ENCODE results near the gene PLPP3.

The PLPP3 gene

DNA sequence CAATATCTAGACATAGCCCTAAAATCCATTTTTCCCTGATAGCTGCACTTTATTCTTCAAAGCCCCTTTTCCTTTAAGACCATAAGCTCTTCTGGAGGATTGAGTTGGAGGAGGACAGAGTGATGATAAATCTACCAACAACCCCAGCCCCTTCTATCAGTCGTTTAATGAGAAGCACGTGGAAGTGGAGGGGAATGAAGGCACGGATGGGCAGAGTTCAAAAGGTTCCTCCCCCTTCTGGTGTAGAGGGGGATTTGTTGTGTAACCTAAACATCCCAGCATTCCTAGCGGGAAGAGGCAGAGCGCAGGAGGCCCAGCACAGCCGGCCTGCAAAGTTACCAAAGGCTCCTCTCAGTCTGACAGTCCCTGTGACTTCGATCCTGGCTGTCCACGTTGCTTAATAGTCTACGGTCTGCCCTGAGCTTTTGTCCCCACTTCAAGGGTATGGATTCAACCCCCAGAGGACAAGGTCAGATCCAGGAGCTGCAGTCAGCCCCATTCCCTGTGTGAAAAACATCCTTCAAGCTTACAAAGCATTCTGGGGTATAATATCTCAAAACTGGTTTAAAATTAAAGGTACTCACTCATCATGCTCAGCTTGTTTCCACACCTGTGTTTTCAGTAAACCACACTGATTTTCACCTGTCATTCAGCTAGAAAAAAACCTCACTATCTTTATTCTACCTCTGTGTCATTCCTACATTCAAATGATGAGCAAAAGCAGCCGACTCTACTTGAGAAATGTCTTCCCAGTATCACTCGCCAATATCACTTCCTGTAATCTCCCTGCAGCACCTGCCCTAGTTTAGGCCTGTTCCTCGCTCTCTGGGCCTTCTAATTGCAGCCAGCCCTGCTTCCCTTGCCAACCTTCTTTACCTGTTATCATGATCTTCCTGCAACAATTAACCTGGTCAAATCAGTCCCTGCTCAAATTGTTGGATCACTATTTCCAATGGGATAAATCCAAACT lies 117.9 kb downstream of the PLPP3 start:
- no peak for DNase-seq (ENCODE audit: low read depth)

DNA sequence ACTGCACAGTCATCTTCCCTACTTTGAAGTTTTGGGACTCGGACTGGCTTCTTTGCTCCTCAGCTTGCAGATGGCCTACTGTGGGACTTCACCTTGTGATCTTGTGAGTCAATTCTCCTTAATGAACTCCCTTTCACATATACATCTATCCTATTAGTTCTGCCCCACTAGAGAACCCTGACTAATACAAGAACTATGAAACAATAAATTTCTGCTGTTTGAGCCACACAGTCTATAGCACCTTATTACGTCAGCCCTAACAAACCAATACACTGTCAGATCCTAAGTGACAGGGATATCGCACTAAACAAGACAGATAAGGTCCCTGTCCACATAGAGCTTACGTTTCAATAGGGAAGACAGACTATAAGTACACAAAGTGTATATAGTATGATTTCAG lies 120.1 kb downstream of the PLPP3 start:
- DNase-seq (ENCODE audit: low read depth): no peak

GRCh38 chr1:56457756-56458375 lies 121.5 kb downstream of the PLPP3 start:
- DNase-seq (ENCODE audit: low read depth): no peak

- no peak for DNase-seq (ENCODE audit: low read depth)
Observed at GRCh38 chr1:56456435-56457101, 122.8 kb downstream of the PLPP3 start.

- DNase-seq (ENCODE audit: low read depth): no peak
Observed at GRCh38 chr1:56453417-56454078, 125.8 kb downstream of the PLPP3 start.

GRCh38 chr1:56453016-56453415 lies 126.3 kb downstream of the PLPP3 start:
- no peak for DNase-seq (ENCODE audit: low read depth)

DNA sequence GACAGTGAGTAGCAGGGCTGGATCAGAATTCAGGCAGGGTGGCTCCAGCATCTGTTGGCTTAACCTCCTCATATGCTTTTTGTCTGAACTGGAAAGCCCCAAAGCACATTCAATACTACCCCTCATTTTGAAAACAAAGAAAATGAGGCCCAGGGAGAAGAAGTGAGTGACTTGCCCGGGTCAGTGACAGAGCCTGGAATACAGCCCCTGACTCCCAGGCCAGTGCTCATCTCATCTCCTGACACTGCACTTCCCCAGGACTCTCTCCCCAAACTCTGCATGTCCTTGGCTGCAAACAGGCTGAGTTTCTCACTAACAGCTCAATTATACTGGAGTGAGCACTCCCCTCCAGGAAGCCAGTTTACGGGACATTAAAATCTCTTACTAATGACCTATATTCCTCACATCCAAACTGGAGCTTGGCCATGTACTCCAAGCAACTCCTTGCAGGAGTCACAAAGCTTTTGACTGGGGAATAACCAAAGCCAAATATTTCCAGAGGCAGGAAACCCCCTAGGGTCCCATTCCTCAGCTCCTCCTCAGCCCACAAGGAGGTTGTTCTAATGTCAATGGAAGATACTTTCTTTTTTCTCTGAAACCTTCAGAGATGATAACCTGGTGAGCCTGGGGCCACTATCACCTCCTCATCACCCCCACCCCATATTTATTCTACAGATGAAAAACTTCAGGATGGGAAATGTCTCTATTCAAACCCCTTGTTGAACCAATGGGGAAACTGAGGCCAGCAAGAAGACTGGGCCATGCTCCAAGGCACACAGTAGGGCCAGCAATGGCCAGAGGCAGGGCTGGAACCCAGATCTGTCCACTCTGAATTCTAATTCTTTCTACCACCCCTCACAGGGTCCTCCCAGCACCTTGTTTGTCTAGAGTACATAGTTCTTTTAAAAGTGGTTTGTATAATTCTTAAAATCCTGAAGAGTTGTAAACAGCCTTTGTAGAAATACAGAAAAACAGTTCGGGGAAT lies 127.0 kb downstream of the PLPP3 start:
- DNase-seq (ENCODE audit: low read depth): no peak

DNA sequence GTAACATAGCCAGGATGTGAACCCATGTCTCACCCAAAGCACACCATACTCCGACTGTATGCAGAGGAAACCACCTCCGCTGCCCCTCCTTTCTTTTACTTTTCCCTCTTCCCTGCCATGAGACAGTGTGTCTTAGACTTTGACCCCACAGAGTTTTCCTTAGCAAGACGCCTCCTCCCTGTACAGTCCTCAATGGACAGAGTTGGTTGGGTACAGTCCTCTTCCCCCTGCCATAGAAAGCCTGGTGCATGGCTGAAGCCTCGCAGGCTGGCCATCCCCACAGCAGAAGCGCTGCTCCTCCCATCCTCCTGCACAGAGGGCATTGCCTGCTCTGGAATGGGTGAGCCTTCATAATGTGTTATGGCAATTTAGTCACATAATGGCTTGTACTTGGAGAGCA lies 127.9 kb downstream of the PLPP3 start:
- DNase-seq (ENCODE audit: low read depth): no peak

DNA sequence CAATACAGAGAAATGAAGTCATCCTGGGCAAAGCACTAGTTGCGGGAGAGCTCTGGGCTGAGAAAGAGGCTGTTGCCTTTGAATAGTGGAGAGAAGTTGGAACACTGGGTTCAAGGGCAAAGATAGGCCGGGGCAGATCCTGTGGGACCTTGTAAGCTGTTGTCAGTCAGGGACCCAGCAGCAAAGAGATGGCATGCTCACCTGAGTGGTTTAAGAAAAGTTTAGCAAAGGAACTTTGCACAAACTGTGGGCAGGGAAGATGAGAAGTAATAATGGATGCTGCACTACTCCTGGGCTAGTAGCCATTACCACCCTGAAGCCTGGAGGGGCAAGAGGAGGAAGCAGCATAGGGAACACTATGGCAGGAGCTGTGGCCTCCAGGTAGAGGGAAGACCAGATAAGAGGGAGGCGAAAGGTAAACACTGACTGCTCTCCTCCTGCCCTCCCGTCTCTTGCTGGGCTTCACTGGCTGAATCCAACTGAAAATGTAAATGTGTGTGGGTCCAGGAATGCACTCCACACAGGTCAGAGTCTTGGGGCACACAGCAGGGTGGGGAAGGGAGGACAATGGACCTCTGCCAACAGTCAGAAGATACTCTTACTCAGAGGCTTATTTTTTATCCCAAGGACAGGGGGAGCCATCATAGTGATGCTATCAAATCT lies 129.2 kb downstream of the PLPP3 start:
- DNase-seq (ENCODE audit: low read depth): no peak

- DNase-seq (ENCODE audit: low read depth): no peak
Observed at GRCh38 chr1:56448529-56449300, 130.6 kb downstream of the PLPP3 start.

GRCh38 chr1:56447823-56448222 lies 131.5 kb downstream of the PLPP3 start:
- no peak for DNase-seq (ENCODE audit: low read depth)

DNA sequence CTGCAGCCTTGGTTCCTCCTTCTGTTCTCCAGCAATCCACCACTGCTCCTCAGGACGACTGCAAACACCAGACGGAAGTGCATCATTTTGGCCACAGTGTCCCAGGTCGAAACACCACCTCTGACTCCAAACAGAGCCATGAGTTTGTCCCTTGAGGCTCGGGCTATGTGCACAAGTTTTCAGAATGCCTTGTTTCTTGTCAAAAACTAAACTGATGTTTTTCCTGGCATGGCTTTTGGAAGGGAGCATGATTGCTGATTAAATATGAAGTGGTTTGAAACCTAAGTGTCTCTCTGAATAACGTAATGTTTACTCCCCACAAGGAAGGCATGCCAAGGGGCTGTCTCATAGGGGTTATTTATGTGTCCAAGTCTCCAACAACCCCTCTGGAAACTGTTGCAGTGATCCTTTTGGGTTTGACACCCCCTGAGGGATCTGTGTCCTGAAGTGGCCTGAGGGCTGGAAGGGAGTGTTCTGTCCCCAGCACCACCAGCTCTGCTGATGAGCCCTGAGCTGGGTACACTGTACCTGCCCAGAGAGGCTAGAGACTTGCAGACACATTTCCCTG lies 132.7 kb downstream of the PLPP3 start:
- no peak for DNase-seq (ENCODE audit: low read depth)

GRCh38 chr1:56444960-56445646 lies 134.3 kb downstream of the PLPP3 start:
- no peak for DNase-seq (ENCODE audit: low read depth)
